Epithelial cell of esophagus (primary cell): Measurements from ENCODE around the gene CAMK2A.

Experiments
- DNase-seq: peaks from one replicate; pipeline ENCODE4 v3.0.0; 2010; ENCODE audit warnings: low read depth
- H3K4me3 ChIP-seq: 2 replicates; pipeline ENCODE4 v1.5.1; 2011; ENCODE audit warnings: mild to moderate bottlenecking, low read length, control low read depth
- CTCF ChIP-seq: IDR thresholded peaks from 2 replicates; pipeline ENCODE4 v1.5.1; 2011; ENCODE audit warnings: low read depth, mild to moderate bottlenecking, low read length, control low read depth, inconsistent platforms; ENCODE audit not compliant: insufficient read depth; ENCODE audit errors: missing control alignments

Gene CAMK2A

GRCh38 chr5:150322202-150322601, 32.6 kb upstream of the CAMK2A start:
- no peak overlapping the region for H3K4me3 ChIP-seq
- TF ChIP-seq CTCF: no peak
- peak; percentile 93 for DNase-seq

DNA sequence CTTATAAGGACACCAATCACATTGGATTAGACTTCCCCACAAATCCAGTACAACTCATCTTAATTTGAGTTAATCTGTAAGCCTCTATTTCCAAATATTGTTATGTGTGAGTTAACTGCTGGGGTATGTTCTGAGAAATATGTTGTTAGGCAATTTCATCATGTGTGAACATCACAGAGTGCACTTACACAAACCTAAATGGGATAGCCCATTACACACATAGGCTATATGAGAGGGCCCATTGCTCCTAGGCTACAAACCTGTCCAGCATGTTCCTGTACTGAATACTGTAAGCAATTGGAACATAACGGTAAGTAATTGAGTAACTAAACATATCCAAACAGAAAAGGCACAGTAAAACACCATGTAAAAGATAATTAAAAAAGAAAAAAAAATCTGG, 32.2 kb upstream of the CAMK2A start:
- peak; percentile 87 for DNase-seq
- no peak overlapping the region for H3K4me3 ChIP-seq
- TF ChIP-seq CTCF: no peak

- TF ChIP-seq CTCF: no peak
- no peak overlapping the region for H3K4me3 ChIP-seq
- no peak for DNase-seq
Observed at GRCh38 chr5:150321211-150321610, 31.6 kb upstream of the CAMK2A start.

GRCh38 chr5:150320044-150320613, 30.6 kb upstream of the CAMK2A start:
- no peak for TF ChIP-seq CTCF
- peak; percentile 94 for DNase-seq
- H3K4me3 ChIP-seq: no peak overlapping the region

- DNase-seq: no peak
- H3K4me3 ChIP-seq: no peak overlapping the region
- TF ChIP-seq CTCF: no peak
Observed at GRCh38 chr5:150319484-150319790, 29.9 kb upstream of the CAMK2A start.

DNA sequence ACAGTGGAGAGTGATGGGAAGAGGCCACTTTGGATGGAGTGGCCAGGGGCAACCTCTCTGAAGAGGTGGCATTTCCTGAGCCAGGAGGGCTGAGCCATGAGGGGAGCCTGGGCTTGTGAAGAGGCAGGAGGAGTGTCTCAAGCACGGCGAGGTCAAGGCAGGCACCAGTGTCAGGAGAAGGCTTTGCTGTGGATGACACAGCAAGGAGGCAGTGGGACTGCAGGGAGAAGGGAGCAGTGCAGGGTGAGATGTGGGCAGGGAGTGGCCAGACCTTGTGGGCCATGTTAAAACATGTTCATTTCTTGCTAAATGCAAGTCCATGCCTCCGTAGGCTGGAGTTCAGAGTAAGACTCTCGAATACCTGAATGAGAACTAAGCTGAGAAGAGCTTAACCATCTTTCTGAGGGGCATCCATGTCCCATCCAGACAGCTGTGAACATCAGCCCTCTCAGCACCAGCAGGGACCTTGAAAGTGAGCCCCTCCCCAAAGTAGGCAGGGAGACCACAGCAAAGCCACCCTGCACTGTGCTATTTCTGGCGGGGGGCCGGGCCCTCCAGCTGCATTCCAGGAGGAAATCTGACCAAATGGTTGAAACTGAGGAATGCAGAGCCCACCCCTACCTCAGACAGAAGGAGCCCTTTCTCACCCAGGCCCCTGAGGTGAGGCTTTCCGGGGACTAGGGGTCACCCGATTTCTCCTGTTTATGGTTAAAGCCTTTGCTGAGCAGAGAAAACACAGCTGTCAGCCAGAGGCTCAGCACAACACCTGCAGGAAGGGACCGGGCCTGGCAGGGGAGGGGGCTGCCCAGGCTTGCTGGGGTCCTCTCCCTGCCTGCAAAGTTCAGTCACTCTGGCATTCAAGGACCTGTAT, 29.3 kb upstream of the CAMK2A start:
- TF ChIP-seq CTCF: no peak
- no peak overlapping the region for H3K4me3 ChIP-seq
- peak; percentile 97 for DNase-seq
